Esophagus squamous epithelium (tissue), 4 donors: Measurements from ENCODE around the gene LEKR1.

Experiments used
- POLR2A ChIP-seq, 4 donors: fragments of 450-650 bp; IDR thresholded peaks; one replicate each; pipeline ENCODE4 v1.6.1; 2017; ENCODE audit warnings: antibody characterized with exemption in 4 of 4, mild to moderate bottlenecking in 4 of 4, moderate library complexity in 3 of 4
- TF ChIP-seq, protein P1 (sequence below), 6 experiments: fragments of 450-650 bp in 4 of 6; fragments of 200-600 bp in 2 of 6; sonication (generic) in 2 of 6; IDR thresholded peaks; one replicate each; pipeline ENCODE4 v1.5.1; 2016 to 2019; ENCODE audit warnings: antibody characterized with exemption in 6 of 6, mild to moderate bottlenecking in 4 of 6, moderate library complexity in 4 of 6

DNA sequence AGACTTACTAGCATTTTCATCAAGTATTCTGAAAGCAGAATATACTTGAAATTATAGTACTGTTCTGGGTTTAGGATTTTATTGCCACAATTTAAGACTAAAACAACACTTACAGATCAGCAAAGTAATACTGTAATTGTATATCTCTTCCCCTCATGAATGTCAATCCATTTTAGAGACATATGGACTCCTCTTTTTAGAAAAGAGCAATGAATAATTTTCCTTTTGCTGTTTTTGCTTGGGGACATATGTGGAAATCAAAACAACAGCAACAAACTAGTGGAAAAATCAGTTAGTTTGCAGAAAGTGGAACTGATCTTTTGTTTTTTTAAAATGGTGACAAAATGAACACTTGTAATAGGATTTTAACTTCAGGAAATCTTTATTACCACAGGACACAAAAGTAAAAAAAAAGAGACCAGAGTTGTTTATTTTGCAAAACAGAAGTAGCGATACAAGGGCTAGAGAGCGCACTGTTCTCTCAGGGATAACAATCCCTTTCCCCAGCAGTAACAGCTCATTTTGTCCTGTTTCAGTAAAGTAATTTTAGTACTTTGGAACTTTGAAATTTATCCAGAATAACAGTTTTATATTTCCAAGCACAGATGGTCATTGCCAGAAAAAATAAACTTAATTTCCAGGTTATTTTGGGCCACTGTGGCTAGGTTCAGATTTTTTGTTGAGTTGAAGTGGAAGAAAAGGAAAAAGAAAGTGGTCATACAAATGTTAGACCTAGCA is 17.1 kb downstream of the LEKR1 start:
- TF ChIP-seq, protein P1, sequence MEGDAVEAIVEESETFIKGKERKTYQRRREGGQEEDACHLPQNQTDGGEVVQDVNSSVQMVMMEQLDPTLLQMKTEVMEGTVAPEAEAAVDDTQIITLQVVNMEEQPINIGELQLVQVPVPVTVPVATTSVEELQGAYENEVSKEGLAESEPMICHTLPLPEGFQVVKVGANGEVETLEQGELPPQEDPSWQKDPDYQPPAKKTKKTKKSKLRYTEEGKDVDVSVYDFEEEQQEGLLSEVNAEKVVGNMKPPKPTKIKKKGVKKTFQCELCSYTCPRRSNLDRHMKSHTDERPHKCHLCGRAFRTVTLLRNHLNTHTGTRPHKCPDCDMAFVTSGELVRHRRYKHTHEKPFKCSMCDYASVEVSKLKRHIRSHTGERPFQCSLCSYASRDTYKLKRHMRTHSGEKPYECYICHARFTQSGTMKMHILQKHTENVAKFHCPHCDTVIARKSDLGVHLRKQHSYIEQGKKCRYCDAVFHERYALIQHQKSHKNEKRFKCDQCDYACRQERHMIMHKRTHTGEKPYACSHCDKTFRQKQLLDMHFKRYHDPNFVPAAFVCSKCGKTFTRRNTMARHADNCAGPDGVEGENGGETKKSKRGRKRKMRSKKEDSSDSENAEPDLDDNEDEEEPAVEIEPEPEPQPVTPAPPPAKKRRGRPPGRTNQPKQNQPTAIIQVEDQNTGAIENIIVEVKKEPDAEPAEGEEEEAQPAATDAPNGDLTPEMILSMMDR (IDR thresholded peaks at IDR 0.05) = peak in 1 of 6 experiments; percentile 10
- TF ChIP-seq POLR2A (IDR thresholded peaks at IDR 0.05) = no peak
